K562 (cell line): ENCODE measurements around the gene NPS. TPM values are rescaled to one million over a fixed set of nuclear protein-coding genes. Genes with fewer than 3 reads are reported as not detected.

ENCODE experiments used
- ATAC-seq: fragments of 200-7000 bp; cut with Tn5 transposase; 3 replicates; pipeline ENCODE4 v1.9.1; 2020; ENCODE audit warnings: moderate library complexity
- BruUV-seq: library from RNA; stranded (reverse); fragments of 400-500 nt; replicated peaks from 2 replicates; lab custom pipeline; 2021; lab: Mats Ljungman, UMichigan
- CTCF ChIA-PET: fragments of 300-600 bp; formaldehyde crosslinking; extraction: SDS; loops from one replicate; lab custom pipeline; 2021; ENCODE audit warnings: low intra/inter-chr PET ratio; lab: Yijun Ruan, JAX
- POLR2A ChIA-PET: fragments of 300-600, 350-650 bp; sonication (Branson Sonifier 250); formaldehyde crosslinking; extraction: SDS; loops from one replicate; lab custom pipeline; 2021; ENCODE audit warnings: antibody characterized with exemption, inconsistent platforms; lab: Yijun Ruan, JAX
- DNase-seq, 4 experiments: peaks; one replicate each; pipeline versions ENCODE4 v3.0.0 to v3.0.0-alpha.2; 2011 to 2018; ENCODE audit warnings: low spot score in 3 of 4, mixed read lengths in 3 of 4; ENCODE audit errors: extremely low read depth in 1 of 4
- FAIRE-seq: peaks from 2 replicates; lab custom pipeline; 2011; peaks lifted over from hg19 to GRCh38; lab: Jason Lieb, UNC
- H2AFZ ChIP-seq: 2 replicates; pipeline ENCODE4 v1.6.0; 2011; ENCODE audit warnings: low read depth, low read length, control low read depth, inconsistent platforms
- H3K27ac ChIP-seq: fragments of 200-600 bp; 3 replicates; pipeline ENCODE4 v1.8.0; 2011; ENCODE audit warnings: low read depth, mild to moderate bottlenecking, control low read depth, inconsistent platforms, low read length, moderate library complexity, mixed read lengths; ENCODE audit errors: extremely low read depth
- H3K27me3 ChIP-seq, 2 experiments: fragments of 300-600 bp in 1 of 2; 2 replicates in 1 of 2; 3 replicates in 1 of 2; pipeline versions ENCODE4 v1.6.0 to v1.8.0; 2011; ENCODE audit warnings: inconsistent platforms in 2 of 2, low read length in 2 of 2, mild to moderate bottlenecking in 1 of 2, mixed read lengths in 1 of 2, moderate library complexity in 1 of 2; ENCODE audit not compliant: control insufficient read depth in 2 of 2, insufficient read depth in 2 of 2
- H3K36me3 ChIP-seq: fragments of 300-600 bp; 3 replicates; pipeline ENCODE4 v1.8.0; 2011; ENCODE audit warnings: mild to moderate bottlenecking, low read length, inconsistent platforms; ENCODE audit not compliant: control insufficient read depth, insufficient read depth
- H3K4me1 ChIP-seq, 2 experiments: fragments of 200-600 bp in 1 of 2; replicated peaks in 1 of 2; 2 replicates in 1 of 2; 3 replicates in 1 of 2; pipeline versions ENCODE4 v1.5.1 to v1.8.0; 2011; ENCODE audit warnings: inconsistent platforms in 2 of 2, low read length in 2 of 2, mild to moderate bottlenecking in 1 of 2, mixed read lengths in 1 of 2, moderate library complexity in 1 of 2; ENCODE audit not compliant: control insufficient read depth in 2 of 2, insufficient read depth in 2 of 2
- H3K4me2 ChIP-seq: 2 replicates; pipeline ENCODE4 v1.6.1; 2011; ENCODE audit warnings: low read length, control low read depth, inconsistent platforms, mixed read lengths; ENCODE audit not compliant: insufficient read depth
- H3K4me3 ChIP-seq: fragments of 200-600 bp; sonication (generic), shearing (Covaris generic); 2 replicates; pipeline ENCODE4 v1.5.1; 2016; ENCODE audit warnings: control low read depth, inconsistent platforms
- H3K79me2 ChIP-seq: fragments of 200-600 bp; 3 replicates; pipeline ENCODE4 v1.8.0; 2011; ENCODE audit warnings: low read length, inconsistent platforms; ENCODE audit not compliant: control insufficient read depth, insufficient read depth
- H3K9ac ChIP-seq, 2 experiments: 2 replicates each; pipeline versions ENCODE4 v1.6.0 to v1.6.1; 2011; ENCODE audit warnings: low read depth in 2 of 2, low read length in 2 of 2, control low read depth in 1 of 2, inconsistent platforms in 1 of 2, mild to moderate bottlenecking in 1 of 2, mixed read lengths in 1 of 2; ENCODE audit not compliant: insufficient read depth in 1 of 2
- H3K9me1 ChIP-seq: one replicate; pipeline ENCODE4 v1.6.0; 2011; ENCODE audit warnings: inconsistent platforms, mild to moderate bottlenecking, low read length, moderate library complexity; ENCODE audit not compliant: control insufficient read depth, insufficient read depth
- H3K9me3 ChIP-seq: replicated peaks from 2 replicates; pipeline ENCODE4 v1.5.1; 2011; ENCODE audit warnings: low read depth, low read length, inconsistent platforms; ENCODE audit not compliant: control insufficient read depth, insufficient read depth
- H4K20me1 ChIP-seq: replicated peaks from 2 replicates; pipeline ENCODE4 v1.6.1; 2011; ENCODE audit warnings: low read length, inconsistent platforms, mixed read lengths; ENCODE audit not compliant: control insufficient read depth, insufficient read depth
- PHF8 ChIP-seq: fragments of 200-600 bp; sonication (generic); IDR thresholded peaks from 2 replicates; pipeline ENCODE4 v1.6.1; 2012; ENCODE audit warnings: mixed run types, mild to moderate bottlenecking, inconsistent platforms, low read length, moderate library complexity, borderline replicate concordance
- REST ChIP-seq, 2 experiments: fragments of 450-650 bp; formaldehyde crosslinking in 1 of 2; IDR thresholded peaks; 2 replicates each; pipeline versions ENCODE4 v1.4.0 to v1.6.1; 2014 to 2020; ENCODE audit warnings: mild to moderate bottlenecking in 2 of 2, borderline replicate concordance in 1 of 2, low read depth in 1 of 2
- WGBS: fragments of 100-300 bp; shearing (Covaris generic); methylation state at CpG from one replicate; pipeline ENCODE4 v1.1.6; 2016; ENCODE audit warnings: low coverage, mixed read lengths; ENCODE audit not compliant: insufficient coverage; ENCODE audit errors: missing lambda C conversion rate; 5-methylcytosine and 5-hydroxymethylcytosine counted together
- in situ Hi-C: fragments of 300-500 bp; cut with MboI; formaldehyde crosslinking; loops from 4 replicates; pipeline ENCODE4 v1.15.0; 2018; ENCODE audit warnings: inconsistent platforms, mixed read lengths
- intact Hi-C: fragments of 100-400 bp; cut with micrococcal nuclease; formaldehyde crosslinking; loops from 2 replicates; pipeline ENCODE4 v1.14.2; 2022
- polyA plus RNA-seq, 8 experiments: library from polyadenylated mRNA; depleted of rRNA in 4 of 8; stranded (reverse) in 5 of 8; unstranded in 3 of 8; fragments of >200 nt; fragmentation: Nextera tagmentation in 2 of 8; fragmentation: Illumina TruSeq in 1 of 8; extraction: Ambion mirVana in 2 of 8; extraction: Trizol in 1 of 8; gene quantifications; 2 replicates each; pipeline versions ENCODE4 v1.2.1 to v1.2.3, GENCODE V29; 2011 to 2014; ENCODE audit warnings: inconsistent platforms in 1 of 8, missing spikeins in 1 of 8
- total RNA-seq, 7 experiments: library from RNA; depleted of rRNA in 6 of 7; stranded (reverse); fragments of >200 nt in 6 of 7; fragmentation: Illumina TruSeq in 2 of 7; extraction: Trizol in 2 of 7; gene quantifications; 2 replicates each; pipeline versions ENCODE4 v1.2.1 to v1.2.3, GENCODE V29; 2011 to 2021; ENCODE audit warnings: low replicate concordance in 1 of 7

Gene NPS
- total and polyA plus RNA-seq, 9 of the 15 experiments (the other 6 are each of a cell fraction or from before 2014, with no cell fraction given): not detected

- 1% methylated on average over 10 of the region's 11 CpGs for WGBS
- Histone ChIP-seq H3K27ac (no peak overlapping the region), H3K4me1 (no peaks in the 10 kb centered on the region), H3K4me3 (no peak overlapping the region), H4K20me1 (no peaks in the 10 kb centered on the region), H3K4me2 (no peak overlapping the region), H3K36me3 (no peaks in the 10 kb centered on the region), H3K79me2 (no peaks in the 10 kb centered on the region), H3K9me1 (no peaks in the 10 kb centered on the region), H3K9ac (no peak overlapping the region), H2AFZ (no peak overlapping the region), H3K9me3 (no peaks in the 10 kb centered on the region), H3K27me3 (no peaks in the 10 kb centered on the region)
- ChIA-PET CTCF (no interaction called here), POLR2A (no interaction called here)
- DNase-seq: peak in 1 of 4 experiments; percentile 2
- BruUV-seq: no TSS peak
- no peak for FAIRE-seq
- no peak for TF ChIP-seq PHF8
- TF ChIP-seq REST (IDR thresholded peaks at IDR 0.05; ENCODE audit: borderline replicate concordance): peak; percentile 64
- TF ChIP-seq REST (CRISPR knock-in tag; IDR thresholded peaks at IDR 0.05; ENCODE audit: low read depth): no peak
- in situ Hi-C loops: no loop called here
- intact Hi-C loops: no loop called here
- no peak for ATAC-seq
Observed at GRCh38 chr10:127556916-127557315, 7.8 kb downstream of the NPS start.
